GM12878 (cell line): Measurements from ENCODE around the gene MPRIP. TPM values are rescaled to one million over a fixed set of nuclear protein-coding genes. Genes with fewer than 3 reads are reported as not detected.

Experiments
- ATAC-seq: fragments of 200-7000 bp; cut with Tn5 transposase; 3 replicates; pipeline ENCODE4 v1.9.1; 2020; ENCODE audit warnings: mild to moderate bottlenecking, moderate library complexity
- BruUV-seq: library from RNA; stranded (reverse); fragments of 400-500 nt; replicated peaks from 2 replicates; lab custom pipeline; 2021; lab: Mats Ljungman, UMichigan
- CTCF ChIA-PET: fragments of 300-600 bp; sonication (Branson Sonifier 250); formaldehyde crosslinking; extraction: SDS; loops from one replicate; lab custom pipeline; 2021; ENCODE audit warnings: inconsistent platforms; lab: Yijun Ruan, JAX
- POLR2A ChIA-PET: fragments of 350-600 bp; formaldehyde crosslinking; extraction: SDS; loops from one replicate; lab custom pipeline; 2021; ENCODE audit warnings: inconsistent platforms; lab: Charles Lee
- RAD21 ChIA-PET: fragments of 300-600 bp; sonication (Branson Sonifier 250); formaldehyde crosslinking; loops from one replicate; lab custom pipeline; 2023; ENCODE audit warnings: antibody characterized with exemption; ENCODE audit not compliant: unreplicated experiment; lab: Charles Lee
- SMC1A ChIA-PET: fragments of 300-600 bp; sonication (Branson Sonifier 250); formaldehyde crosslinking; loops from one replicate; lab custom pipeline; 2023; ENCODE audit not compliant: unreplicated experiment, uncharacterized antibody; lab: Charles Lee
- DNase-seq: peaks from one replicate; pipeline ENCODE4 v3.0.0-alpha.2; 2011; ENCODE audit warnings: low read depth, low spot score
- FAIRE-seq: peaks from 3 replicates; lab custom pipeline; 2011; peaks lifted over from hg19 to GRCh38; lab: Jason Lieb, UNC
- H2AFZ ChIP-seq: 2 replicates; pipeline ENCODE4 v1.6.0; 2011; ENCODE audit warnings: low read depth, low read length, control low read depth; ENCODE audit not compliant: control insufficient read depth
- H3K27ac ChIP-seq: 2 replicates; pipeline ENCODE4 v1.5.1; 2011; ENCODE audit warnings: control low read depth; ENCODE audit not compliant: control insufficient read depth, insufficient read depth
- H3K27me3 ChIP-seq, 2 experiments: replicated peaks in 1 of 2; 2 replicates each; pipeline versions ENCODE4 v1.6.0 to v1.6.1; 2011; ENCODE audit warnings: low read length in 1 of 2; ENCODE audit not compliant: control insufficient read depth in 2 of 2, insufficient read depth in 2 of 2
- H3K36me3 ChIP-seq, 2 experiments: 2 replicates each; pipeline ENCODE4 v1.5.1; 2011; ENCODE audit warnings: low read length in 1 of 2; ENCODE audit not compliant: control insufficient read depth in 2 of 2, insufficient read depth in 2 of 2
- H3K4me1 ChIP-seq: 2 replicates; pipeline ENCODE4 v1.6.1; 2011; ENCODE audit warnings: mild to moderate bottlenecking, low read length, moderate library complexity, mixed read lengths; ENCODE audit not compliant: control insufficient read depth, insufficient read depth
- H3K4me2 ChIP-seq: 2 replicates; pipeline ENCODE4 v1.6.0; 2011; ENCODE audit warnings: control low read depth; ENCODE audit not compliant: control insufficient read depth, insufficient read depth
- H3K4me3 ChIP-seq: fragments of 200-600 bp; sonication (generic); 2 replicates; pipeline ENCODE4 v1.5.1; 2016
- H3K79me2 ChIP-seq: 2 replicates; pipeline ENCODE4 v1.6.0; 2011; ENCODE audit warnings: low read length; ENCODE audit not compliant: control insufficient read depth, insufficient read depth
- H3K9ac ChIP-seq: 2 replicates; pipeline ENCODE4 v1.8.0; 2011; ENCODE audit warnings: low read length, control low read depth, mixed read lengths; ENCODE audit not compliant: control insufficient read depth, insufficient read depth
- H3K9me3 ChIP-seq: replicated peaks from 3 replicates; pipeline ENCODE4 v1.5.1; 2011; ENCODE audit warnings: mild to moderate bottlenecking, low read length; ENCODE audit not compliant: control insufficient read depth, insufficient read depth
- H4K20me1 ChIP-seq: 2 replicates; pipeline ENCODE4 v1.6.0; 2011; ENCODE audit not compliant: control insufficient read depth, insufficient read depth
- ATF7 ChIP-seq: fragments of 450-650 bp; IDR thresholded peaks from 2 replicates; pipeline ENCODE4 v1.6.1; 2016; ENCODE audit warnings: low read depth, mild to moderate bottlenecking
- ESRRA ChIP-seq: IDR thresholded peaks from 2 replicates; pipeline ENCODE4 v1.6.1; 2012; ENCODE audit warnings: mild to moderate bottlenecking, low read length, improper control_type of control experiment
- FOXM1 ChIP-seq: IDR thresholded peaks from 2 replicates; pipeline ENCODE4 v1.6.1; 2012; ENCODE audit warnings: low read depth, mild to moderate bottlenecking, inconsistent platforms, low read length, moderate library complexity
- JUNB ChIP-seq: IDR thresholded peaks from 2 replicates; pipeline ENCODE4 v1.6.1; 2016; ENCODE audit warnings: antibody characterized with exemption, mild to moderate bottlenecking
- PAX5 ChIP-seq: IDR thresholded peaks from 2 replicates; pipeline ENCODE4 v1.6.1; 2011; ENCODE audit warnings: low read depth, low read length, borderline replicate concordance
- RBBP5 ChIP-seq: fragments of 200-600 bp; sonication (generic); conservative IDR thresholded peaks from 2 replicates; pipeline ENCODE4 v1.6.1; 2016
- SRF ChIP-seq, 2 experiments: IDR thresholded peaks; 2 replicates each; pipeline ENCODE4 v1.6.1; 2011; ENCODE audit warnings: low read depth in 2 of 2, low read length in 2 of 2, mild to moderate bottlenecking in 1 of 2, moderate library complexity in 1 of 2
- STAT1 ChIP-seq: fragments of 450-650 bp; conservative IDR thresholded peaks from 2 replicates; pipeline ENCODE4 v1.6.1; 2014; ENCODE audit warnings: antibody characterized with exemption, mild to moderate bottlenecking
- ZNF384 ChIP-seq: IDR thresholded peaks from 2 replicates; pipeline ENCODE4 v1.6.1; 2012; ENCODE audit warnings: low read depth, mild to moderate bottlenecking, low read length, improper control_type of control experiment, borderline replicate concordance
- ZSCAN29 ChIP-seq: fragments of 450-650 bp; IDR thresholded peaks from 2 replicates; pipeline ENCODE4 v1.6.1; 2017; ENCODE audit warnings: mild to moderate bottlenecking, moderate library complexity
- ZZZ3 ChIP-seq: IDR thresholded peaks from 2 replicates; pipeline ENCODE4 v1.6.1; 2011; ENCODE audit warnings: low read depth; ENCODE audit not compliant: control insufficient read depth, insufficient read length
- WGBS: methylation state at CpG from one replicate; pipeline ENCODE4 v1.1.6; 2016; ENCODE audit warnings: low lambda C conversion rate; ENCODE audit not compliant: insufficient replicate concordance, insufficient coverage; ENCODE audit errors: missing lambda C conversion rate; 5-methylcytosine and 5-hydroxymethylcytosine counted together
- in situ Hi-C: fragments of 300-500 bp; cut with MboI; formaldehyde crosslinking; loops from 9 replicates; pipeline ENCODE4 v1.14.3; 2018; ENCODE audit warnings: mixed read lengths
- intact Hi-C: fragments of 100-400 bp; cut with micrococcal nuclease; formaldehyde crosslinking; loops from one replicate; pipeline ENCODE4 v1.14.2; 2022; ENCODE audit not compliant: unreplicated experiment
- polyA plus RNA-seq, 11 experiments: library from polyadenylated mRNA; depleted of rRNA in 4 of 11; unstranded in 6 of 11; stranded (reverse) in 5 of 11; fragments of >200 nt; fragmentation: Nextera tagmentation in 4 of 11; fragmentation: Illumina TruSeq in 1 of 11; extraction: Ambion mirVana in 4 of 11; extraction: Trizol in 1 of 11; gene quantifications; 1 replicate in 1 of 11; 2 replicates in 10 of 11; pipeline versions ENCODE4 v1.2.1 to v1.2.3, GENCODE V29; 2011 to 2016; ENCODE audit warnings: inconsistent platforms in 2 of 11, missing spikeins in 2 of 11, low read depth in 1 of 11
- total RNA-seq, 4 experiments: library from RNA; depleted of rRNA in 3 of 4; stranded (reverse); fragments of >200 nt in 3 of 4; fragmentation: Illumina TruSeq in 1 of 4; extraction: Trizol in 1 of 4; gene quantifications; 2 replicates each; pipeline versions ENCODE4 v1.2.1 to v1.2.3, GENCODE V29; 2013 to 2021
- TF ChIP-seq, protein P1 (sequence below): fragments of 450-650 bp; conservative IDR thresholded peaks from 2 replicates; pipeline ENCODE4 v1.6.1; 2017; ENCODE audit warnings: mild to moderate bottlenecking, moderate library complexity
- TF ChIP-seq, protein P2 (sequence below): fragments of 450-650 bp; formaldehyde crosslinking; IDR thresholded peaks from 2 replicates; pipeline ENCODE4 v1.5.0; 2022; ENCODE audit warnings: mild to moderate bottlenecking, missing genetic modification characterization

The MPRIP gene
- total and polyA plus RNA-seq, 10 of the 15 experiments (the other 5 are each of a cell fraction or from before 2014, with no cell fraction given) = 16.5 to 168 (median 71.7) TPM

DNA sequence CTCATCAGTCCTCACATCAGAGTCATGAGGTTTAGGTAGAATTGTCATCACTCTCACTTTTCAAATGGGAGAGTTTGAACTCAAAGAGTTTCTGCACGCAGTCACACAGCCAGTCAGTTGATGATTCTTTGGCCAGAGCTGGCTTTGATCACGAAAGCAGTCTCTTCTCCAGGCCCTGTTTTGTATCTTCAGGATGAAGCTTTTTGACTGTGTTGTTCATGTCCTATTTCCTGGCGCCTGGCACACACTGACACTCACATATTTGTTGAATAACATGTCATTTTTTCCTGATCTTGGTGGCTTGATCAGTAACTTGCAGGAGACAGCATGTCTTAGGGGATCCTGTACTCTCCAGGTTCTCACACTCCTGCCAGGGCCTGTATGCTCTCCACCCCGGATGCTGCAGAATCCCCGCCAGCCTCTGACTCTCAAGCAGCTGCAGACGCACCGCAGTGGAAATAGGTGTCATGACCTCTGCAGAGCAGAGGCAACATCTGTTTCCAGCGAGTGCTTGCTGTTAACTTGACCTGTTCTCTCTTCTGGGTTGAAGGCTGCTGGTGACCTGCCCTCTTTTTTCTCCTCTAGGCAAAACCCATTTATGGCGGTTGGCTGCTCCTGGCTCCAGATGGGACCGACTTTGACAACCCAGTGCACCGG lies 33.0 kb downstream of the MPRIP start:
- H3K4me2 ChIP-seq = no peak overlapping the region
- POLR2A ChIA-PET = no interaction called here
- H3K9ac ChIP-seq = no peak overlapping the region
- ATAC-seq = no peak
- no peaks in the 10 kb centered on the region for H3K27me3 ChIP-seq
- intact Hi-C loops (no loop called here), in situ Hi-C loops (no loop called here)
- no peak overlapping the region for H3K4me3 ChIP-seq
- RAD21 ChIA-PET = no interaction called here
- 95% methylated on average over 11 of the region's 11 CpGs for WGBS
- H4K20me1 ChIP-seq = peaks cover 3% of the 10 kb centered on the region; the same call in 1 of the 2 replicates
- H2AFZ ChIP-seq = no peak overlapping the region
- CTCF ChIA-PET = interaction anchor here (0.8 kb wide), 1 partner anchor 33 kb away, joined by 3 read pairs; no protein-coding TSS in a partner anchor
- no peak for DNase-seq
- no peaks in the 10 kb centered on the region for H3K4me1 ChIP-seq
- SMC1A ChIA-PET = no interaction called here
- H3K9me3 ChIP-seq = no peaks in the 10 kb centered on the region; the same call in 2 of the 3 replicates
- FAIRE-seq = no peak
- BruUV-seq = no TSS peak
- H3K79me2 ChIP-seq = peaks cover 12% of the 10 kb centered on the region
- H3K27ac ChIP-seq = no peak overlapping the region
- peaks cover 8 to 32% of the 10 kb centered on the region in 2 experiments; a peak in 3 of 4 replicates for H3K36me3 ChIP-seq
- TF ChIP-seq JUNB (no peak), ATF7 (no peak), SRF (IDR thresholded peaks at IDR 0.05; ENCODE audit: low read depth in 2 of 2, low read length in 2 of 2) (no peak)

GRCh38 chr17:17076066-17076465 lies 33.8 kb downstream of the MPRIP start:
- intact Hi-C loops (no loop called here), in situ Hi-C loops (no loop called here)
- POLR2A ChIA-PET = no interaction called here
- peaks cover 7% of the 10 kb centered on the region for H3K79me2 ChIP-seq
- CTCF ChIA-PET = no interaction called here
- H3K9ac ChIP-seq = no peak overlapping the region
- H3K9me3 ChIP-seq = no peaks in the 10 kb centered on the region
- 77% methylated on average over 5 of the region's 5 CpGs for WGBS
- H3K4me3 ChIP-seq = no peak overlapping the region
- no peak overlapping the region for H3K27ac ChIP-seq
- FAIRE-seq (no peak), DNase-seq (no peak), ATAC-seq (no peak)
- H3K4me2 ChIP-seq = no peak overlapping the region
- SMC1A ChIA-PET = no interaction called here
- RAD21 ChIA-PET = no interaction called here
- peaks cover 8 to 32% of the 10 kb centered on the region in 2 experiments; a peak in 3 of 4 replicates for H3K36me3 ChIP-seq
- no peak overlapping the region for H2AFZ ChIP-seq
- H3K4me1 ChIP-seq = no peaks in the 10 kb centered on the region
- no peaks in the 10 kb centered on the region for H4K20me1 ChIP-seq
- no TSS peak for BruUV-seq
- H3K27me3 ChIP-seq = no peaks in the 10 kb centered on the region
- TF ChIP-seq, protein P1, sequence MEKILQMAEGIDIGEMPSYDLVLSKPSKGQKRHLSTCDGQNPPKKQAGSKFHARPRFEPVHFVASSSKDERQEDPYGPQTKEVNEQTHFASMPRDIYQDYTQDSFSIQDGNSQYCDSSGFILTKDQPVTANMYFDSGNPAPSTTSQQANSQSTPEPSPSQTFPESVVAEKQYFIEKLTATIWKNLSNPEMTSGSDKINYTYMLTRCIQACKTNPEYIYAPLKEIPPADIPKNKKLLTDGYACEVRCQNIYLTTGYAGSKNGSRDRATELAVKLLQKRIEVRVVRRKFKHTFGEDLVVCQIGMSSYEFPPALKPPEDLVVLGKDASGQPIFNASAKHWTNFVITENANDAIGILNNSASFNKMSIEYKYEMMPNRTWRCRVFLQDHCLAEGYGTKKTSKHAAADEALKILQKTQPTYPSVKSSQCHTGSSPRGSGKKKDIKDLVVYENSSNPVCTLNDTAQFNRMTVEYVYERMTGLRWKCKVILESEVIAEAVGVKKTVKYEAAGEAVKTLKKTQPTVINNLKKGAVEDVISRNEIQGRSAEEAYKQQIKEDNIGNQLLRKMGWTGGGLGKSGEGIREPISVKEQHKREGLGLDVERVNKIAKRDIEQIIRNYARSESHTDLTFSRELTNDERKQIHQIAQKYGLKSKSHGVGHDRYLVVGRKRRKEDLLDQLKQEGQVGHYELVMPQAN = no peak
- no peak for TF ChIP-seq ZNF384
- TF ChIP-seq, protein P2, sequence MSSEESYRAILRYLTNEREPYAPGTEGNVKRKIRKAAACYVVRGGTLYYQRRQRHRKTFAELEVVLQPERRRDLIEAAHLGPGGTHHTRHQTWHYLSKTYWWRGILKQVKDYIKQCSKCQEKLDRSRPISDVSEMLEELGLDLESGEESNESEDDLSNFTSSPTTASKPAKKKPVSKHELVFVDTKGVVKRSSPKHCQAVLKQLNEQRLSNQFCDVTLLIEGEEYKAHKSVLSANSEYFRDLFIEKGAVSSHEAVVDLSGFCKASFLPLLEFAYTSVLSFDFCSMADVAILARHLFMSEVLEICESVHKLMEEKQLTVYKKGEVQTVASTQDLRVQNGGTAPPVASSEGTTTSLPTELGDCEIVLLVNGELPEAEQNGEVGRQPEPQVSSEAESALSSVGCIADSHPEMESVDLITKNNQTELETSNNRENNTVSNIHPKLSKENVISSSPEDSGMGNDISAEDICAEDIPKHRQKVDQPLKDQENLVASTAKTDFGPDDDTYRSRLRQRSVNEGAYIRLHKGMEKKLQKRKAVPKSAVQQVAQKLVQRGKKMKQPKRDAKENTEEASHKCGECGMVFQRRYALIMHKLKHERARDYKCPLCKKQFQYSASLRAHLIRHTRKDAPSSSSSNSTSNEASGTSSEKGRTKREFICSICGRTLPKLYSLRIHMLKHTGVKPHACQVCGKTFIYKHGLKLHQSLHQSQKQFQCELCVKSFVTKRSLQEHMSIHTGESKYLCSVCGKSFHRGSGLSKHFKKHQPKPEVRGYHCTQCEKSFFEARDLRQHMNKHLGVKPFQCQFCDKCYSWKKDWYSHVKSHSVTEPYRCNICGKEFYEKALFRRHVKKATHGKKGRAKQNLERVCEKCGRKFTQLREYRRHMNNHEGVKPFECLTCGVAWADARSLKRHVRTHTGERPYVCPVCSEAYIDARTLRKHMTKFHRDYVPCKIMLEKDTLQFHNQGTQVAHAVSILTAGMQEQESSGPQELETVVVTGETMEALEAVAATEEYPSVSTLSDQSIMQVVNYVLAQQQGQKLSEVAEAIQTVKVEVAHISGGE (CRISPR knock-in tag) = no peak
- no peak for TF ChIP-seq RBBP5
- TF ChIP-seq ZZZ3 = no peak
- no peak for TF ChIP-seq PAX5
- TF ChIP-seq FOXM1 = no peak
- no peak for TF ChIP-seq STAT1
- no peak for TF ChIP-seq ESRRA
- no peak for TF ChIP-seq ZSCAN29
